Neuron (in vitro differentiated cells): Measurements from ENCODE around the gene CLPTM1L.
A peak's percentile ranks its signal among the peaks of the same experiment; 100 is the strongest.

ENCODE experiments used
- H2AFZ ChIP-seq: one replicate; pipeline ENCODE4 v1.6.1; 2013; ENCODE audit warnings: low read depth, mild to moderate bottlenecking, inconsistent platforms, low read length, moderate library complexity
- H3K27me3 ChIP-seq: one replicate; pipeline ENCODE4 v1.6.1; 2013; ENCODE audit warnings: low read length; ENCODE audit not compliant: insufficient read depth
- H3K36me3 ChIP-seq: one replicate; pipeline ENCODE4 v1.6.1; 2013; ENCODE audit warnings: low read length; ENCODE audit not compliant: insufficient read depth
- H3K4me1 ChIP-seq: one replicate; pipeline ENCODE4 v1.6.1; 2013; ENCODE audit warnings: low read length; ENCODE audit not compliant: insufficient read depth
- H3K4me3 ChIP-seq: 2 replicates; pipeline ENCODE4 v1.5.1; 2013; ENCODE audit warnings: mild to moderate bottlenecking, low read length, moderate library complexity
- H3K9me3 ChIP-seq: one replicate; pipeline ENCODE4 v1.6.1; 2013; ENCODE audit warnings: low read length

The CLPTM1L gene

DNA sequence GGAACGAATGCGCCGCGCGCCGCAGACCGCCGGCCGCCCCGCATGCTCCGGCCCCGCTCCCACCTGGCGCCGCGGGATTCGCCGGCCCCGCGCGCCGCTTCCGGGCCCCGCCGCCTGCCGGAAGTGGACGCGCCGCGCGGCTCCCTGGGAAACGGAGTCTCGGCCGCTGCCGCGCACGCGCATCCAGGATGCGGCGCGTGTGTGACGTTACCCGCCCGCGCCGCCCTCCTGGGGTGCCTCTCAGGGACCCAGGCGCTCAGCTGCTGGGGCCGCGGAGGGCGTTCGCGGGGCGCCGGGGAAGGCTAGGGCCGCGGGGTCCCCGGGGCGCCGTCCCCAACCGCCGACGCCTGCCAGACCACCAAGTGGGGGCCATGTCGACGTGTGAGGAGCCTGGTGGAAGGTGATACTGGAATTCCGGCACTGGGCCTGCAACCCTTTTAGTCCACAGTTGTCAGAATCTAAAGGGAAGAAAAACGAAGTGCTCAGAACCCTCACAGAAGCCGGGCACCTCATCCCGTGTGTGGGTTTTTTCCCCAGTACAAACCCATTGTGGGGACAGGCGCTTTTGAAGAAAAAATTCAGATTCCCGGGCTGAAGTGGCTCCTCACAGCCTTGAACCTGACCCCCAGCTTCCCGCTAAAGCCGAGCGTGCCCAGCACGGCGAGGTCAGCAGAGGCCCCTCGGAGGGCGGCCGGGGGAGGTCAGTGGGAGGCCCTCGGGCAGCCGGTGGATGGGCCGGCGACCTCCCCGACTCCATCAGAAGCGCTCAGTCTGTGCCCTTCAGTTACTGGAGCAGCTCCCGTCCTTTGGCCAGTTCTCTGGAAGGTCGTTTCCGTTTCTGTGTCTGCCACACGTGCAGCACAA lies at the start of gene CLPTM1L:
TSS of gene CLPTM1L (minus strand) at position 125 of the 864 bp plus-strand sequence. CDS start 258 bp downstream, outside the sequence.
- H3K4me1 ChIP-seq = peaks cover 21% of the 10 kb centered on the region
- peak within 1 kb of the TSS; percentile 93 for H3K4me3 ChIP-seq
- no peaks in the 10 kb centered on the region for H3K27me3 ChIP-seq
- H2AFZ ChIP-seq = peak within 1 kb of the TSS; percentile 93
- H3K9me3 ChIP-seq = no peaks in the 10 kb centered on the region
- peaks cover 25% of the 10 kb centered on the region for H3K36me3 ChIP-seq

- Histone ChIP-seq H2AFZ (no peak overlapping the region), H3K4me1 (no peaks in the 10 kb centered on the region), H3K27me3 (peaks cover 38% of the 10 kb centered on the region), H3K9me3 (no peaks in the 10 kb centered on the region), H3K36me3 (no peaks in the 10 kb centered on the region), H3K4me3 (no peak overlapping the region)
Measured at GRCh38 chr5:1393571-1394501, 48.9 kb upstream of the CLPTM1L start.

DNA sequence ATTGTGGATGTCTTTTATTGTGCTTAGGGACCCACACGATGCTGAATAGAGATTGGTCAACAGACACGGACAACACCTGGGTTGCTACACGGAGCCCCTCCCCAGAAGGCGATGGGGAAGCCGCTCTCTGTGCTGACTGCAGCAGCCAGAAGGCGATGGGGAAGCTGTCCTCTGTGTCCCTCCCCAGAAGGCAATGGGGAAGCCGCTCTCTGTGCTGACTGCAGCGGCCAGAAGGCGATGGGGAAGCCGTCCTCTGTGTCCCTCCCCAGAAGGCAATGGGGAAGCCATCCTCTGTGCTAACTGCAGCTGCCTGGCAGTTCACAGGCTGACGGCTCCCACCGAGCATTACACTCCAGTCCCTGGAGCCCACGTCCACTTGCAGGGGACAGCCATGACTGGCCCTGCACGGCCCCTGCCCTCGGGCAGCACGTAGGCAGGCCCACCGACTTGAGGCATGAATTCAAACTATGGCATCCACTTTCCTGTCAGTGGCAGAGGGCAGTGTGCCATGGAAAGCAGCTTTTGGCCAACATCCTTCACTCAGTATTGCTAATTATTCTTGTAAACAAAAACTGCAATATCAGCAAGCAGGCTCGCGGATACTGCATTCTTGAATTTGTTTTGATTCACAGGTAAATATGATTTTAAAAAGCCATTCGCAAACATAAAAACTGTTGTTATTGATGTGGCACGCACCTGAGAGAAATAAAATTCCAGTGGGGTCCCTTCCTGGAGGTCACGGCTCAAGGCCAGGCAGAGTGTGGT lies 48.1 kb upstream of the CLPTM1L start:
- Histone ChIP-seq H3K27me3 (peaks cover 42% of the 10 kb centered on the region), H3K4me1 (no peaks in the 10 kb centered on the region), H3K4me3 (no peak overlapping the region)

DNA sequence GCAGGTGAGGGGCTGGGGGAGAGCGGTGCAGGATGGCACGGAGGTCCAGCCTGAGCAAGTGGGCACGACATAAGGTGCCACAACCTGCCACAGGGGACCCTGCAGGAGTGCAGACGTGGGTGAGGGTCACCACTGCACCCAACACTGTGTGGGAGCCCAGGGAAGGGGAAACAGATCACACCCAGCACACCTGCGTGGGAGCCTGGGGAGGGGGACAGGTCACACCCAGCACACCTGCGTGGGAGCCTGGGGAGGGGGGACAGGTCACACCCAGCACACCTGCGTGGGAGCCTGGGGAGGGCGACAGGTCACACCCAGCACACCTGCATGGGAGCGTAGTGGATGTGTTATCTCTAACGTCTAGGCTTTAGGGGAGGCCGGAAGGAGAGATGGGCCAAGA lies 47.4 kb upstream of the CLPTM1L start:
- H3K9me3 ChIP-seq = no peaks in the 10 kb centered on the region
- H3K4me1 ChIP-seq = no peaks in the 10 kb centered on the region
- H3K27me3 ChIP-seq = peaks cover 42% of the 10 kb centered on the region
- H3K36me3 ChIP-seq = no peaks in the 10 kb centered on the region
- no peak overlapping the region for H2AFZ ChIP-seq
- no peak overlapping the region for H3K4me3 ChIP-seq

More for the DNA sequence above, 48.1 kb upstream of the CLPTM1L start:
- no peak overlapping the region for H2AFZ ChIP-seq
- no peaks in the 10 kb centered on the region for H3K36me3 ChIP-seq
- H3K9me3 ChIP-seq = no peaks in the 10 kb centered on the region

GRCh38 chr5:1391691-1392090 lies 46.8 kb upstream of the CLPTM1L start:
- Histone ChIP-seq H3K9me3 (no peaks in the 10 kb centered on the region), H3K4me3 (no peak overlapping the region), H3K27me3 (peaks cover 46% of the 10 kb centered on the region), H2AFZ (no peak overlapping the region), H3K4me1 (peaks cover under 1% of the 10 kb centered on the region), H3K36me3 (no peaks in the 10 kb centered on the region)

- Histone ChIP-seq H2AFZ (no peak overlapping the region), H3K36me3 (no peaks in the 10 kb centered on the region), H3K4me1 (peaks cover 6% of the 10 kb centered on the region), H3K9me3 (no peaks in the 10 kb centered on the region), H3K4me3 (no peak overlapping the region), H3K27me3 (peaks cover 49% of the 10 kb centered on the region)
Measured at GRCh38 chr5:1390861-1391600, 46.1 kb upstream of the CLPTM1L start.

DNA sequence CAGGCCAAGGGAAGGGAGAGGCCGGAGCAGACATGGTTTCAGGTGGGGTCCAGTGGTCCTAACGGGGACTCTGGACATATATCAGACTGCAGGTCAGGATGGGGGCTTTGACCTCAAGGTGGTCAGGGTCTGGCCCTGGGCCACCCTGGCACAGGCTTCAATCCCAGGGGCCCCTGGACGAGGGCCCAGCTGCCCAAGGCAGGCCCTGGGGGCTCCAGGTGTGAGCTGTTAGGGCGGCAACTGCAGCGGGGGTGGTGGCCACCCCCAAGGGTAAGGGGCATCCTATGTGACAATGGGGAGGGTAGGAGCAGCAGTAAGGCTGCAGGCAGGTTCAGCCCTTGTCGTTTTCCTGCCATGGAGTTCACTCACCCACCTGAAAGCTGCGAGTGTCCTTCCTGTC lies 45.4 kb upstream of the CLPTM1L start:
- Histone ChIP-seq H3K36me3 (no peaks in the 10 kb centered on the region), H2AFZ (no peak overlapping the region), H3K9me3 (no peaks in the 10 kb centered on the region), H3K4me3 (no peak overlapping the region), H3K27me3 (peaks cover 49% of the 10 kb centered on the region), H3K4me1 (peaks cover 9% of the 10 kb centered on the region)

DNA sequence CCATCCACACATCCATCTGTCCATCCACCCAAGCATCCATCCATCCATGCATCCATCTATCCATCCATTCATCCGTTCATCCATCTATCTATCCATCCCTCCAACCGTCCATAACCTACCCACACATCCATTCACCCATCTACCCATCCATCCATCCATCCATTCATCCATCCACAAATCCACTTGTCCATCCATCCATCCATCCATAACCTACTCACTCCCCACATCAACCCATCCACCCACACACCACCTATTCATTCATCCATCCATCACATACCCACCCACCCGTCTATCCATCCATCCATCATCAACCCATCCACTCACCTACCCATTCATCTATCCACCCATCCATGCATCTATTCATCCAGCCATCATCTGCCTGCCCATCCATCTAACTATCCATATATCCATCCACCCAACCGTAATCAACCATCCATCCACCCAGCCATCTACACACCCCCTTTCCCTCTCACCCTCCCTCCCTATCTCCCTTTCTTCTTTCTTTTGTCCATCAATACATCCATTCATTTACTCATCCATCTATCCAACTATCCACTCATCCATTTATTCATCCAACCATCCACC lies 43.6 kb upstream of the CLPTM1L start:
- H3K4me3 ChIP-seq = no peak overlapping the region
- H2AFZ ChIP-seq = no peak overlapping the region
- H3K27me3 ChIP-seq = peaks cover 50% of the 10 kb centered on the region
- no peaks in the 10 kb centered on the region for H3K9me3 ChIP-seq
- H3K4me1 ChIP-seq = peaks cover 10% of the 10 kb centered on the region
- H3K36me3 ChIP-seq = no peaks in the 10 kb centered on the region

GRCh38 chr5:1387876-1388275 lies 43.0 kb upstream of the CLPTM1L start:
- Histone ChIP-seq H3K4me3 (no peak overlapping the region), H3K4me1 (peaks cover 10% of the 10 kb centered on the region), H2AFZ (no peak overlapping the region), H3K27me3 (peaks cover 51% of the 10 kb centered on the region), H3K9me3 (no peaks in the 10 kb centered on the region), H3K36me3 (no peaks in the 10 kb centered on the region)

DNA sequence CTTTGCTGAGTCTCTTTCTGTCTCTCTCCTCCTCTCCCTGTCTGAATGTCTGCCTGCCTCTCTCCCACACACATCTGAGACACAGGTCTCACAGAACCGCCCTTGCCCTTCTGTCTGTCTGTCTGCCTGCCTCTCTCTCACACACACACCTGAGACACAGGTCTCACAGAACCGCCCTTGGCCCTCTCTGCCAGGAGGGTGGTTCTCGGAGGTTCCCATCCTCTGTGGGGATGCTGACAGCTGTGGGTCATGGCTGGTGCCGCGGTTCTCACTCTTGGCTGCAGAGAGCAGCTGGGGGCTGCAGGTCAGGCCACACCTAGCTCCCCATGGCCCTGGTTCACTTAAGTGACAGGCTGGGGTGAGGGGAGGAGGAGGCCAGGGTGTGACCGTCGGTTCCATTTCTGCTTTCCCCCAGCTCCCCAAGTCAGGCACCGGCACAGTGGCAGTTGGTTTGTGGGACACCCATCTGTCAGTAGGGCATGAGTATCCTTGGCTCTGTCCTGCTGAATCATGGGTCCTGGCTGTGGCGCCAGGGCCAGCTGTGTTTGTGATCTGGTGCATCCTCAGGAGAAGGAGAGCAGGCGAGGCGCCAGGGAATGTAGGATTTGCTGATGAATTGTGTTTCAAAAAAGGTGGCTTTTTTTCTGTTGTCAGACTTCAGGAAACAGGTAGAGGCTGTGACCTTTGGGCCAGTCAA lies 42.3 kb upstream of the CLPTM1L start:
- peaks cover 47% of the 10 kb centered on the region for H3K27me3 ChIP-seq
- H3K4me3 ChIP-seq = no peak overlapping the region
- H3K36me3 ChIP-seq = no peaks in the 10 kb centered on the region
- H2AFZ ChIP-seq = no peak overlapping the region
- H3K9me3 ChIP-seq = no peaks in the 10 kb centered on the region
- H3K4me1 ChIP-seq = peaks cover 10% of the 10 kb centered on the region

- Histone ChIP-seq H2AFZ (peak overlapping the region; percentile 86), H3K9me3 (no peaks in the 10 kb centered on the region), H3K4me1 (peaks cover 10% of the 10 kb centered on the region), H3K36me3 (no peaks in the 10 kb centered on the region), H3K4me3 (peak overlapping the region; percentile 53), H3K27me3 (peaks cover 42% of the 10 kb centered on the region)
Measured at GRCh38 chr5:1386274-1386717, 41.4 kb upstream of the CLPTM1L start.
